WTC11 (cell line): Measurements from ENCODE around the gene EXPH5. TPM values are rescaled to one million over a fixed set of nuclear protein-coding genes. Genes with fewer than 3 reads are reported as not detected.
A peak's percentile ranks its signal among the peaks of the same experiment; 100 is the strongest.

Source experiments
- ATAC-seq: fragments of 200-7000 bp; cut with Tn5 transposase; 2 replicates; pipeline ENCODE4 v1.10.0; 2021; ENCODE audit warnings: mild to moderate bottlenecking, moderate library complexity
- CTCF ChIA-PET: fragments of 300-600 bp; sonication (Branson Sonifier 250); formaldehyde crosslinking; loops from one replicate; lab custom pipeline; 2021; ENCODE audit warnings: antibody characterized with exemption; lab: Charles Lee
- POLR2A ChIA-PET: fragments of 350-600 bp; sonication (Branson Sonifier 250); formaldehyde crosslinking; loops from one replicate; lab custom pipeline; 2021; ENCODE audit warnings: antibody characterized with exemption; lab: Charles Lee
- DNase-seq: peaks from one replicate; pipeline ENCODE4 v3.0.0; 2021; ENCODE audit warnings: low spot score
- H3K27ac Mint-ChIP-seq: 2 replicates; pipeline ENCODE4 v1.8.0; 2021; ENCODE audit warnings: mixed read lengths
- H3K27me3 Mint-ChIP-seq: 2 replicates; pipeline ENCODE4 v1.8.0; 2021; ENCODE audit warnings: low read depth, mild to moderate bottlenecking, moderate library complexity, mixed read lengths
- H3K36me3 Mint-ChIP-seq: 2 replicates; pipeline ENCODE4 v1.8.0; 2021; ENCODE audit warnings: mixed read lengths
- H3K4me1 Mint-ChIP-seq: 2 replicates; pipeline ENCODE4 v1.8.0; 2022; ENCODE audit warnings: mixed read lengths
- H3K4me3 Mint-ChIP-seq: 2 replicates; pipeline ENCODE4 v1.8.0; 2021; ENCODE audit warnings: mild to moderate bottlenecking, moderate library complexity, mixed read lengths
- H3K9me3 Mint-ChIP-seq: 2 replicates; pipeline ENCODE4 v1.8.0; 2021; ENCODE audit warnings: mixed read lengths
- CTCF ChIP-seq: fragments of 200-600 bp; IDR thresholded peaks from 2 replicates; pipeline ENCODE4 v1.8.0; 2022; ENCODE audit warnings: antibody characterized with exemption
- ESRRA ChIP-seq: sonication (generic); formaldehyde crosslinking; IDR thresholded peaks from 2 replicates; pipeline ENCODE4 v1.8.1; 2022; ENCODE audit warnings: mild to moderate bottlenecking, missing genetic modification reagents, borderline replicate concordance
- FOXK1 ChIP-seq: sonication (generic); formaldehyde crosslinking; IDR thresholded peaks from 2 replicates; pipeline ENCODE4 v1.8.0; 2022; ENCODE audit warnings: mild to moderate bottlenecking, moderate library complexity, missing genetic modification reagents
- MXD4 ChIP-seq: fragments of 250-450 bp; sonication (Bioruptor Pico); IDR thresholded peaks from 2 replicates; pipeline ENCODE4 v1.8.0; 2021; ENCODE audit warnings: mild to moderate bottlenecking, moderate library complexity, borderline replicate concordance
- NFE2L1 ChIP-seq: sonication (generic); formaldehyde crosslinking; IDR thresholded peaks from 2 replicates; pipeline ENCODE4 v1.8.1; 2023; ENCODE audit warnings: missing genetic modification reagents
- NFYB ChIP-seq: sonication (generic); formaldehyde crosslinking; conservative IDR thresholded peaks from 2 replicates; pipeline ENCODE4 v1.8.0; 2022; ENCODE audit warnings: low read depth, missing genetic modification reagents
- NR2C2 ChIP-seq: sonication (generic); formaldehyde crosslinking; IDR thresholded peaks from 2 replicates; pipeline ENCODE4 v1.8.0; 2022; ENCODE audit warnings: mild to moderate bottlenecking, missing genetic modification reagents
- TEAD4 ChIP-seq: sonication (generic); formaldehyde crosslinking; IDR thresholded peaks from 2 replicates; pipeline ENCODE4 v1.8.0; 2022; ENCODE audit warnings: mild to moderate bottlenecking, missing genetic modification reagents
- ZBTB43 ChIP-seq: sonication (generic); formaldehyde crosslinking; IDR thresholded peaks from 2 replicates; pipeline ENCODE4 v1.8.1; 2023; ENCODE audit warnings: mild to moderate bottlenecking, missing genetic modification reagents
- ZNF121 ChIP-seq: sonication (generic); formaldehyde crosslinking; IDR thresholded peaks from 2 replicates; pipeline ENCODE4 v1.8.0; 2023; ENCODE audit warnings: missing genetic modification reagents
- ZNF138 ChIP-seq: sonication (generic); formaldehyde crosslinking; conservative IDR thresholded peaks from 2 replicates; pipeline ENCODE4 v1.8.1; 2022; ENCODE audit warnings: mild to moderate bottlenecking, moderate library complexity, missing genetic modification reagents
- ZNF317 ChIP-seq: sonication (generic); formaldehyde crosslinking; IDR thresholded peaks from 2 replicates; pipeline ENCODE4 v1.8.1; 2023; ENCODE audit warnings: low read depth, mild to moderate bottlenecking, moderate library complexity, missing genetic modification reagents, borderline replicate concordance
- ZNF416 ChIP-seq: fragments of 250-450 bp; sonication (Bioruptor Pico); IDR thresholded peaks from 2 replicates; pipeline ENCODE4 v1.9.0; 2021; ENCODE audit warnings: mild to moderate bottlenecking, inconsistent platforms
- ZNF532 ChIP-seq: fragments of 250-450 bp; sonication (Bioruptor Pico); IDR thresholded peaks from 2 replicates; pipeline ENCODE4 v1.9.0; 2021; ENCODE audit warnings: mild to moderate bottlenecking, borderline replicate concordance
- total RNA-seq: library from RNA; stranded (reverse); gene quantifications from 3 replicates; pipeline ENCODE4 v1.2.3, GENCODE V29; 2021
- TF ChIP-seq, protein P1 (sequence below): sonication (generic); formaldehyde crosslinking; IDR thresholded peaks from 2 replicates; pipeline ENCODE4 v1.8.0; 2022; ENCODE audit warnings: missing genetic modification reagents
- TF ChIP-seq, protein P2 (sequence below): sonication (generic); formaldehyde crosslinking; IDR thresholded peaks from 2 replicates; pipeline ENCODE4 v1.8.0; 2022; ENCODE audit warnings: mild to moderate bottlenecking, missing genetic modification reagents
- TF ChIP-seq, protein P3 (sequence below): sonication (generic); formaldehyde crosslinking; conservative IDR thresholded peaks from 2 replicates; pipeline ENCODE4 v1.8.1; 2022; ENCODE audit warnings: mild to moderate bottlenecking, missing genetic modification reagents
- TF ChIP-seq, protein P4 (sequence below): fragments of 250-450 bp; sonication (Bioruptor Pico); IDR thresholded peaks from 2 replicates; pipeline ENCODE4 v1.9.0; 2021; ENCODE audit warnings: mild to moderate bottlenecking

EXPH5 gene
- total RNA-seq, 1 experiment from 2014 or later, result 11.2 TPM

- TF ChIP-seq NFYB (CRISPR knock-in tag), result no peak
- TF ChIP-seq, protein P1, sequence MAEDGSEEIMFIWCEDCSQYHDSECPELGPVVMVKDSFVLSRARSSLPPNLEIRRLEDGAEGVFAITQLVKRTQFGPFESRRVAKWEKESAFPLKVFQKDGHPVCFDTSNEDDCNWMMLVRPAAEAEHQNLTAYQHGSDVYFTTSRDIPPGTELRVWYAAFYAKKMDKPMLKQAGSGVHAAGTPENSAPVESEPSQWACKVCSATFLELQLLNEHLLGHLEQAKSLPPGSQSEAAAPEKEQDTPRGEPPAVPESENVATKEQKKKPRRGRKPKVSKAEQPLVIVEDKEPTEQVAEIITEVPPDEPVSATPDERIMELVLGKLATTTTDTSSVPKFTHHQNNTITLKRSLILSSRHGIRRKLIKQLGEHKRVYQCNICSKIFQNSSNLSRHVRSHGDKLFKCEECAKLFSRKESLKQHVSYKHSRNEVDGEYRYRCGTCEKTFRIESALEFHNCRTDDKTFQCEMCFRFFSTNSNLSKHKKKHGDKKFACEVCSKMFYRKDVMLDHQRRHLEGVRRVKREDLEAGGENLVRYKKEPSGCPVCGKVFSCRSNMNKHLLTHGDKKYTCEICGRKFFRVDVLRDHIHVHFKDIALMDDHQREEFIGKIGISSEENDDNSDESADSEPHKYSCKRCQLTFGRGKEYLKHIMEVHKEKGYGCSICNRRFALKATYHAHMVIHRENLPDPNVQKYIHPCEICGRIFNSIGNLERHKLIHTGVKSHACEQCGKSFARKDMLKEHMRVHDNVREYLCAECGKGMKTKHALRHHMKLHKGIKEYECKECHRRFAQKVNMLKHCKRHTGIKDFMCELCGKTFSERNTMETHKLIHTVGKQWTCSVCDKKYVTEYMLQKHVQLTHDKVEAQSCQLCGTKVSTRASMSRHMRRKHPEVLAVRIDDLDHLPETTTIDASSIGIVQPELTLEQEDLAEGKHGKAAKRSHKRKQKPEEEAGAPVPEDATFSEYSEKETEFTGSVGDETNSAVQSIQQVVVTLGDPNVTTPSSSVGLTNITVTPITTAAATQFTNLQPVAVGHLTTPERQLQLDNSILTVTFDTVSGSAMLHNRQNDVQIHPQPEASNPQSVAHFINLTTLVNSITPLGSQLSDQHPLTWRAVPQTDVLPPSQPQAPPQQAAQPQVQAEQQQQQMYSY (CRISPR knock-in tag), result no peak
- no peak for TF ChIP-seq ZNF532
- no peak for TF ChIP-seq CTCF
- no peak for TF ChIP-seq ZNF317 (CRISPR knock-in tag)
- no peak for TF ChIP-seq NFE2L1
- TF ChIP-seq FOXK1, result no peak
- TF ChIP-seq ZBTB43 (CRISPR knock-in tag), result no peak
- TF ChIP-seq ESRRA, result no peak
- no peak for TF ChIP-seq TEAD4 (CRISPR knock-in tag)
Observed at GRCh38 chr11:108538502-108538901, 55.1 kb downstream of the EXPH5 start (continued).

DNA sequence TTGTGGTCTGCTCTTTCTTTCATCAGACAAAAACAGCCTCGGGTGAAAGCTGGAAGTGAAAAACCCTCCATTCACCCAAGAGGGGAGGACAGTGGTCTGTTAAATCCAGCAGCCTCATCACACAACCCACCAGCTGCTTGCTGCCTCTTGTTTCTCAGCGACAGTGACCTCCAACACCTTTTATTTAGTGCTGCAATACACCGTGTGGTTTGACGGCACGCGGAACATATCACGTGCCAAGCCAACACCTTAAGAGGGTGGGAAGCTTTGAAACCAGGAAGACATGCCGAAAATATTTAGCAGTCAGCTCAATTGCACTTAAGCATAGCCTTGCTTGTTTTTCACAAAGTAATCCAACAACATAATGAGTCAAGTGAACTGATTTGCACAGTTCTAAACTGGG is 55.5 kb downstream of the EXPH5 start:
- POLR2A ChIA-PET, result no interaction called here
- Mint-ChIP-seq H3K27ac (peak overlapping the region; percentile 64), H3K9me3 (no peaks in the 10 kb centered on the region), H3K4me1 (peaks cover 18% of the 10 kb centered on the region), H3K36me3 (no peaks in the 10 kb centered on the region), H3K4me3 (no peak overlapping the region), H3K27me3 (no peaks in the 10 kb centered on the region)
- CTCF ChIA-PET, result no interaction called here
- ATAC-seq (0 out of 2 replicates have a peak, but pooled peaks have one; percentile 26), DNase-seq (no peak)
- TF ChIP-seq NR2C2 (CRISPR knock-in tag) (no peak), FOXK1 (no peak), ZNF121 (CRISPR knock-in tag) (no peak), MXD4 (CRISPR knock-in tag) (no peak), NFE2L1 (no peak), ZNF138 (CRISPR knock-in tag) (no peak), ZNF416 (CRISPR knock-in tag) (no peak), ZBTB43 (CRISPR knock-in tag) (no peak)
- TF ChIP-seq, protein P2, sequence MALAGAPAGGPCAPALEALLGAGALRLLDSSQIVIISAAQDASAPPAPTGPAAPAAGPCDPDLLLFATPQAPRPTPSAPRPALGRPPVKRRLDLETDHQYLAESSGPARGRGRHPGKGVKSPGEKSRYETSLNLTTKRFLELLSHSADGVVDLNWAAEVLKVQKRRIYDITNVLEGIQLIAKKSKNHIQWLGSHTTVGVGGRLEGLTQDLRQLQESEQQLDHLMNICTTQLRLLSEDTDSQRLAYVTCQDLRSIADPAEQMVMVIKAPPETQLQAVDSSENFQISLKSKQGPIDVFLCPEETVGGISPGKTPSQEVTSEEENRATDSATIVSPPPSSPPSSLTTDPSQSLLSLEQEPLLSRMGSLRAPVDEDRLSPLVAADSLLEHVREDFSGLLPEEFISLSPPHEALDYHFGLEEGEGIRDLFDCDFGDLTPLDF, result no peak
- TF ChIP-seq, protein P3, sequence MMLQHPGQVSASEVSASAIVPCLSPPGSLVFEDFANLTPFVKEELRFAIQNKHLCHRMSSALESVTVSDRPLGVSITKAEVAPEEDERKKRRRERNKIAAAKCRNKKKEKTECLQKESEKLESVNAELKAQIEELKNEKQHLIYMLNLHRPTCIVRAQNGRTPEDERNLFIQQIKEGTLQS (CRISPR knock-in tag), result no peak
- TF ChIP-seq, protein P4, sequence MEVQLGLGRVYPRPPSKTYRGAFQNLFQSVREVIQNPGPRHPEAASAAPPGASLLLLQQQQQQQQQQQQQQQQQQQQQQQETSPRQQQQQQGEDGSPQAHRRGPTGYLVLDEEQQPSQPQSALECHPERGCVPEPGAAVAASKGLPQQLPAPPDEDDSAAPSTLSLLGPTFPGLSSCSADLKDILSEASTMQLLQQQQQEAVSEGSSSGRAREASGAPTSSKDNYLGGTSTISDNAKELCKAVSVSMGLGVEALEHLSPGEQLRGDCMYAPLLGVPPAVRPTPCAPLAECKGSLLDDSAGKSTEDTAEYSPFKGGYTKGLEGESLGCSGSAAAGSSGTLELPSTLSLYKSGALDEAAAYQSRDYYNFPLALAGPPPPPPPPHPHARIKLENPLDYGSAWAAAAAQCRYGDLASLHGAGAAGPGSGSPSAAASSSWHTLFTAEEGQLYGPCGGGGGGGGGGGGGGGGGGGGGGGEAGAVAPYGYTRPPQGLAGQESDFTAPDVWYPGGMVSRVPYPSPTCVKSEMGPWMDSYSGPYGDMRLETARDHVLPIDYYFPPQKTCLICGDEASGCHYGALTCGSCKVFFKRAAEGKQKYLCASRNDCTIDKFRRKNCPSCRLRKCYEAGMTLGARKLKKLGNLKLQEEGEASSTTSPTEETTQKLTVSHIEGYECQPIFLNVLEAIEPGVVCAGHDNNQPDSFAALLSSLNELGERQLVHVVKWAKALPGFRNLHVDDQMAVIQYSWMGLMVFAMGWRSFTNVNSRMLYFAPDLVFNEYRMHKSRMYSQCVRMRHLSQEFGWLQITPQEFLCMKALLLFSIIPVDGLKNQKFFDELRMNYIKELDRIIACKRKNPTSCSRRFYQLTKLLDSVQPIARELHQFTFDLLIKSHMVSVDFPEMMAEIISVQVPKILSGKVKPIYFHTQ (CRISPR knock-in tag), result no peak
